Measurements from ENCODE around the gene UTF1.

UTF1 gene

GRCh38 chr10:133209641-133210040, 20.4 kb upstream of the UTF1 start:
- no peak for TF ChIP-seq GATA1 (IDR thresholded peaks at IDR 0.05; ENCODE audit: low read depth, low read length)
- TF ChIP-seq POLR2A (IDR thresholded peaks at IDR 0.05; ENCODE audit: low read length) = no peak
- no peak for DNase-seq

GRCh38 chr10:133210398-133211140, 19.4 kb upstream of the UTF1 start:
- no peak for DNase-seq
- TF ChIP-seq GATA1 (IDR thresholded peaks at IDR 0.05; ENCODE audit: low read depth, low read length) (no peak), POLR2A (IDR thresholded peaks at IDR 0.05; ENCODE audit: low read length) (no peak)

- DNase-seq = no peak
- TF ChIP-seq GATA1 (IDR thresholded peaks at IDR 0.05; ENCODE audit: low read depth, low read length) (no peak), POLR2A (IDR thresholded peaks at IDR 0.05; ENCODE audit: low read length) (no peak)
These were observed 18.7 kb upstream of the UTF1 start for GRCh38 chr10:133211141-133211830.

- DNase-seq = no peak
These were observed 17.8 kb upstream of the UTF1 start for GRCh38 chr10:133211959-133212852.

GRCh38 chr10:133212853-133213494, 17.0 kb upstream of the UTF1 start:
- no peak for TF ChIP-seq GATA1 (IDR thresholded peaks at IDR 0.05; ENCODE audit: low read depth, low read length)
- TF ChIP-seq POLR2A (IDR thresholded peaks at IDR 0.05; ENCODE audit: low read length) = no peak
- DNase-seq = no peak

More at GRCh38 chr10:133211959-133212852, 17.8 kb upstream of the UTF1 start:
- no peak for TF ChIP-seq GATA1 (IDR thresholded peaks at IDR 0.05; ENCODE audit: low read depth, low read length)
- TF ChIP-seq POLR2A (IDR thresholded peaks at IDR 0.05; ENCODE audit: low read length) = no peak

- no peak for TF ChIP-seq GATA1 (IDR thresholded peaks at IDR 0.05; ENCODE audit: low read depth, low read length)
- TF ChIP-seq POLR2A (IDR thresholded peaks at IDR 0.05; ENCODE audit: low read length) = no peak
- DNase-seq = no peak
These were observed 16.2 kb upstream of the UTF1 start for GRCh38 chr10:133213641-133214467.

GRCh38 chr10:133214468-133215410, 15.3 kb upstream of the UTF1 start:
- no peak for TF ChIP-seq GATA1 (IDR thresholded peaks at IDR 0.05; ENCODE audit: low read depth, low read length)
- no peak for TF ChIP-seq POLR2A (IDR thresholded peaks at IDR 0.05; ENCODE audit: low read length)
- DNase-seq = no peak

- DNase-seq = no peak
- no peak for TF ChIP-seq GATA1 (IDR thresholded peaks at IDR 0.05; ENCODE audit: low read depth, low read length)
- TF ChIP-seq POLR2A (IDR thresholded peaks at IDR 0.05; ENCODE audit: low read length) = no peak
These were observed 14.4 kb upstream of the UTF1 start for GRCh38 chr10:133215586-133215985.

GRCh38 chr10:133216776-133217175, 13.2 kb upstream of the UTF1 start:
- no peak for TF ChIP-seq POLR2A (IDR thresholded peaks at IDR 0.05; ENCODE audit: low read length)
- no peak for TF ChIP-seq GATA1 (IDR thresholded peaks at IDR 0.05; ENCODE audit: low read depth, low read length)
- no peak for DNase-seq

- DNase-seq = no peak
- TF ChIP-seq POLR2A (IDR thresholded peaks at IDR 0.05; ENCODE audit: low read length) = no peak
- no peak for TF ChIP-seq GATA1 (IDR thresholded peaks at IDR 0.05; ENCODE audit: low read depth, low read length)
These were observed 12.0 kb upstream of the UTF1 start for GRCh38 chr10:133217800-133218589.

- no peak for DNase-seq
- no peak for TF ChIP-seq GATA1 (IDR thresholded peaks at IDR 0.05; ENCODE audit: low read depth, low read length)
- no peak for TF ChIP-seq POLR2A (IDR thresholded peaks at IDR 0.05; ENCODE audit: low read length)
These were observed 11.1 kb upstream of the UTF1 start for GRCh38 chr10:133218891-133219290.

All from erythroblast (primary cell).